WTC11 (cell line): Measurements from ENCODE around the gene NRG3.

Experiments
- CBFB ChIP-seq: sonication (generic); formaldehyde crosslinking; IDR thresholded peaks from 2 replicates; pipeline ENCODE4 v1.8.1; 2022; ENCODE audit warnings: mild to moderate bottlenecking, low read depth, missing genetic modification reagents
- CREM ChIP-seq: sonication (generic); formaldehyde crosslinking; IDR thresholded peaks from 2 replicates; pipeline ENCODE4 v1.8.1; 2022; ENCODE audit warnings: mild to moderate bottlenecking, missing genetic modification reagents, moderate library complexity
- MLX ChIP-seq: sonication (generic); formaldehyde crosslinking; IDR thresholded peaks from 2 replicates; pipeline ENCODE4 v1.8.1; 2023; ENCODE audit warnings: mild to moderate bottlenecking, missing genetic modification reagents, moderate library complexity
- MXD4 ChIP-seq: fragments of 250-450 bp; sonication (Bioruptor Pico); IDR thresholded peaks from 2 replicates; pipeline ENCODE4 v1.8.0; 2021; ENCODE audit warnings: mild to moderate bottlenecking, moderate library complexity, borderline replicate concordance
- MYBL2 ChIP-seq: sonication (generic); formaldehyde crosslinking; IDR thresholded peaks from 2 replicates; pipeline ENCODE4 v1.8.1; 2023; ENCODE audit warnings: mild to moderate bottlenecking, moderate library complexity, missing genetic modification reagents
- PRRX2 ChIP-seq: fragments of 250-450 bp; sonication (Bioruptor Pico); IDR thresholded peaks from 2 replicates; pipeline ENCODE4 v1.8.0; 2021; ENCODE audit warnings: mild to moderate bottlenecking
- USF2 ChIP-seq: sonication (generic); formaldehyde crosslinking; IDR thresholded peaks from 2 replicates; pipeline ENCODE4 v1.8.1; 2023; ENCODE audit warnings: mild to moderate bottlenecking, missing genetic modification reagents, moderate library complexity
- ZNF281 ChIP-seq: sonication (generic); formaldehyde crosslinking; IDR thresholded peaks from 2 replicates; pipeline ENCODE4 v1.8.0; 2023; ENCODE audit warnings: mild to moderate bottlenecking, missing genetic modification reagents
- TF ChIP-seq, protein P1 (sequence below): fragments of 250-450 bp; sonication (Bioruptor Pico); IDR thresholded peaks from 2 replicates; pipeline ENCODE4 v2.1.2; 2022; ENCODE audit warnings: mild to moderate bottlenecking, moderate library complexity
- TF ChIP-seq, protein P2 (sequence below): fragments of 200-600 bp; IDR thresholded peaks from 2 replicates; pipeline ENCODE4 v1.8.0; 2022; ENCODE audit warnings: antibody characterized with exemption
- TF ChIP-seq, protein P3 (sequence below): sonication (generic); formaldehyde crosslinking; IDR thresholded peaks from 2 replicates; pipeline ENCODE4 v1.8.0; 2022; ENCODE audit warnings: mild to moderate bottlenecking, missing genetic modification reagents
- TF ChIP-seq, protein P4 (sequence below): sonication (generic); formaldehyde crosslinking; IDR thresholded peaks from 2 replicates; pipeline ENCODE4 v1.8.0; 2022; ENCODE audit warnings: missing genetic modification reagents

DNA sequence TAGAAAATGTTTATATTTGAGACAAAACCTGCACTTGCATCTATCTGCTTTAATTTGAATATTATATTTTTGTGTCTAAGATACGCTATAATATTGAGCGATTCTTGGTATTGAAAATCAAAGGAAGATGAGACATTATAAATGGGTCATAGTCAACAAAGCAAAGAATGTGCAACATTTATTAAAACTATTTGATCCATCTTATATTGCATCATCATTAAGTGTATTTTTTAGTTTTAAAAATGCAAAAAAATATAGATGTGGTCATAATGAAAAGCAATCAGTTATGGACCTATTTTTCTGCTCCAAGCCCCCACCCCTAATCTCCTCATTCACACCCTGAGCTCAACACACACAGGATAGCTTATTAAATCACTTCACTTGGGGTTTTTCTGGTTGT is 847.3 kb downstream of the NRG3 start:
- TF ChIP-seq CREM (CRISPR knock-in tag): no peak
- TF ChIP-seq, protein P1, sequence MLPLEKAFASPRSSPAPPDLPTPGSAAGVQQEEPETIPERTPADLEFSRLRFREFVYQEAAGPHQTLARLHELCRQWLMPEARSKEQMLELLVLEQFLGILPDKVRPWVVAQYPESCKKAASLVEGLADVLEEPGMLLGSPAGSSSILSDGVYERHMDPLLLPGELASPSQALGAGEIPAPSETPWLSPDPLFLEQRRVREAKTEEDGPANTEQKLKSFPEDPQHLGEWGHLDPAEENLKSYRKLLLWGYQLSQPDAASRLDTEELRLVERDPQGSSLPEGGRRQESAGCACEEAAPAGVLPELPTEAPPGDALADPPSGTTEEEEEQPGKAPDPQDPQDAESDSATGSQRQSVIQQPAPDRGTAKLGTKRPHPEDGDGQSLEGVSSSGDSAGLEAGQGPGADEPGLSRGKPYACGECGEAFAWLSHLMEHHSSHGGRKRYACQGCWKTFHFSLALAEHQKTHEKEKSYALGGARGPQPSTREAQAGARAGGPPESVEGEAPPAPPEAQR (CRISPR knock-in tag): no peak
- TF ChIP-seq, protein P2, sequence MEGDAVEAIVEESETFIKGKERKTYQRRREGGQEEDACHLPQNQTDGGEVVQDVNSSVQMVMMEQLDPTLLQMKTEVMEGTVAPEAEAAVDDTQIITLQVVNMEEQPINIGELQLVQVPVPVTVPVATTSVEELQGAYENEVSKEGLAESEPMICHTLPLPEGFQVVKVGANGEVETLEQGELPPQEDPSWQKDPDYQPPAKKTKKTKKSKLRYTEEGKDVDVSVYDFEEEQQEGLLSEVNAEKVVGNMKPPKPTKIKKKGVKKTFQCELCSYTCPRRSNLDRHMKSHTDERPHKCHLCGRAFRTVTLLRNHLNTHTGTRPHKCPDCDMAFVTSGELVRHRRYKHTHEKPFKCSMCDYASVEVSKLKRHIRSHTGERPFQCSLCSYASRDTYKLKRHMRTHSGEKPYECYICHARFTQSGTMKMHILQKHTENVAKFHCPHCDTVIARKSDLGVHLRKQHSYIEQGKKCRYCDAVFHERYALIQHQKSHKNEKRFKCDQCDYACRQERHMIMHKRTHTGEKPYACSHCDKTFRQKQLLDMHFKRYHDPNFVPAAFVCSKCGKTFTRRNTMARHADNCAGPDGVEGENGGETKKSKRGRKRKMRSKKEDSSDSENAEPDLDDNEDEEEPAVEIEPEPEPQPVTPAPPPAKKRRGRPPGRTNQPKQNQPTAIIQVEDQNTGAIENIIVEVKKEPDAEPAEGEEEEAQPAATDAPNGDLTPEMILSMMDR: no peak
- TF ChIP-seq MLX (CRISPR knock-in tag): no peak
- TF ChIP-seq USF2: no peak
- TF ChIP-seq MYBL2: no peak
- TF ChIP-seq ZNF281 (CRISPR knock-in tag): no peak
- no peak for TF ChIP-seq PRRX2 (CRISPR knock-in tag)
- TF ChIP-seq, protein P3, sequence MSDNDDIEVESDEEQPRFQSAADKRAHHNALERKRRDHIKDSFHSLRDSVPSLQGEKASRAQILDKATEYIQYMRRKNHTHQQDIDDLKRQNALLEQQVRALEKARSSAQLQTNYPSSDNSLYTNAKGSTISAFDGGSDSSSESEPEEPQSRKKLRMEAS: no peak
- TF ChIP-seq MXD4 (CRISPR knock-in tag): no peak
- no peak for TF ChIP-seq CBFB
- TF ChIP-seq, protein P4, sequence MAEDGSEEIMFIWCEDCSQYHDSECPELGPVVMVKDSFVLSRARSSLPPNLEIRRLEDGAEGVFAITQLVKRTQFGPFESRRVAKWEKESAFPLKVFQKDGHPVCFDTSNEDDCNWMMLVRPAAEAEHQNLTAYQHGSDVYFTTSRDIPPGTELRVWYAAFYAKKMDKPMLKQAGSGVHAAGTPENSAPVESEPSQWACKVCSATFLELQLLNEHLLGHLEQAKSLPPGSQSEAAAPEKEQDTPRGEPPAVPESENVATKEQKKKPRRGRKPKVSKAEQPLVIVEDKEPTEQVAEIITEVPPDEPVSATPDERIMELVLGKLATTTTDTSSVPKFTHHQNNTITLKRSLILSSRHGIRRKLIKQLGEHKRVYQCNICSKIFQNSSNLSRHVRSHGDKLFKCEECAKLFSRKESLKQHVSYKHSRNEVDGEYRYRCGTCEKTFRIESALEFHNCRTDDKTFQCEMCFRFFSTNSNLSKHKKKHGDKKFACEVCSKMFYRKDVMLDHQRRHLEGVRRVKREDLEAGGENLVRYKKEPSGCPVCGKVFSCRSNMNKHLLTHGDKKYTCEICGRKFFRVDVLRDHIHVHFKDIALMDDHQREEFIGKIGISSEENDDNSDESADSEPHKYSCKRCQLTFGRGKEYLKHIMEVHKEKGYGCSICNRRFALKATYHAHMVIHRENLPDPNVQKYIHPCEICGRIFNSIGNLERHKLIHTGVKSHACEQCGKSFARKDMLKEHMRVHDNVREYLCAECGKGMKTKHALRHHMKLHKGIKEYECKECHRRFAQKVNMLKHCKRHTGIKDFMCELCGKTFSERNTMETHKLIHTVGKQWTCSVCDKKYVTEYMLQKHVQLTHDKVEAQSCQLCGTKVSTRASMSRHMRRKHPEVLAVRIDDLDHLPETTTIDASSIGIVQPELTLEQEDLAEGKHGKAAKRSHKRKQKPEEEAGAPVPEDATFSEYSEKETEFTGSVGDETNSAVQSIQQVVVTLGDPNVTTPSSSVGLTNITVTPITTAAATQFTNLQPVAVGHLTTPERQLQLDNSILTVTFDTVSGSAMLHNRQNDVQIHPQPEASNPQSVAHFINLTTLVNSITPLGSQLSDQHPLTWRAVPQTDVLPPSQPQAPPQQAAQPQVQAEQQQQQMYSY (CRISPR knock-in tag): no peak
